ENCODE measurements around the gene CAV2.
"Not testable (repeated sequence)": the region's sequence is repeated elsewhere in the genome, so short reads cannot be mapped to it uniquely, and the experiment has no call there.

CAV2 gene, protein sequence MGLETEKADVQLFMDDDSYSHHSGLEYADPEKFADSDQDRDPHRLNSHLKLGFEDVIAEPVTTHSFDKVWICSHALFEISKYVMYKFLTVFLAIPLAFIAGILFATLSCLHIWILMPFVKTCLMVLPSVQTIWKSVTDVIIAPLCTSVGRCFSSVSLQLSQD

GRCh38 chr7:116499168-116500077 lies at the start of gene CAV2:
TSS of gene CAV2 (plus strand) at chr7:116499738. CDS start at chr7:116499782, 44 bp downstream.
- DNase-seq (ENCODE audit: low read depth in 1 of 2, low spot score in 1 of 2) = no peak

DNA sequence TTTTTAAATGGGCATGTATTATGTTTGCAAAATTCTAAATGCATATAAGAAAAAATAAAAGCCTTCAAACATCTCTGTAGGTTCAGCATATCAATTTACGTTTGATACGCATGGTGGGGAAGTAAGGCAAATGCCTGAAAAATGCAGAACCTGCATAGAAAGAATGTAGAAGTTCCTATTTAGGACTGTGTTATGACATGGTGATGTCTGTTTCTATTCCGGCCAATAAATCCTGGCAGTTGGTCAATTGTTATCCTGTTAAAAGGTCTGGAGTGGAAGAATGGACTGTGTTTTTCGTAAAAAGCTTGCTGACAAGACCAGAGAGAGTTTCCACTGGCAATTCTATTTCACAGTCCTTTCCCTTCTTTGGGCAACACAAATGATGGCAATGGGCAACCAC lies 49.6 kb upstream of the CAV2 start:
- no peak for DNase-seq (ENCODE audit: low read depth in 1 of 2, low spot score in 1 of 2)

- no peak for DNase-seq (ENCODE audit: low read depth in 1 of 2, low spot score in 1 of 2)
Measured at GRCh38 chr7:116451957-116452729, 47.4 kb upstream of the CAV2 start.

GRCh38 chr7:116454377-116454776 lies 45.2 kb upstream of the CAV2 start:
- no peak for DNase-seq (ENCODE audit: low read depth in 1 of 2, low spot score in 1 of 2)

DNA sequence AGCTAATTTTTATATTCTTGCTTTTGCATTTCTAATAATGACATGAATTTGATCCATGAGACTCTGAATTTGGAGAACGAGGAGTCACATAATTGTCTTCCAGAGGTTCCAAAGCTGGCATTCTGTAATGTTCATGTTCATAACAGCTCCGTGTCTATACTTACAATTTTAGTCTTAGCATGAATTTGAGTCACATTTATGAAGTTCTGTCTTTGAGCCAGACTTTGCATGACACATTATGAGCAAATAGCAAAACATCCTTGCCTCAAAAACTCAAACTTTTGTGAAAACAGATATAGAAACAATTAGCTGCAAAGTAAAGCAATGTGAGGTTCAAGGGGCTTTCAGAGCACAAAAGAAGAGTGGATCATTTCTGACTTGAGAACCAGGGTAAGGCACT lies 44.5 kb upstream of the CAV2 start:
- DNase-seq (ENCODE audit: low read depth in 1 of 2, low spot score in 1 of 2) = no peak

GRCh38 chr7:116455499-116455898 lies 44.0 kb upstream of the CAV2 start:
- DNase-seq (ENCODE audit: low read depth in 1 of 2, low spot score in 1 of 2) = no peak

- DNase-seq (ENCODE audit: low read depth in 1 of 2, low spot score in 1 of 2) = no peak
Measured at GRCh38 chr7:116461500-116461899, 38.0 kb upstream of the CAV2 start.

- no peak for DNase-seq (ENCODE audit: low read depth in 1 of 2, low spot score in 1 of 2)
Measured at GRCh38 chr7:116463956-116464355, 35.6 kb upstream of the CAV2 start.

GRCh38 chr7:116464375-116464774 lies 35.2 kb upstream of the CAV2 start:
- no peak for DNase-seq (ENCODE audit: low read depth in 1 of 2, low spot score in 1 of 2)

DNA sequence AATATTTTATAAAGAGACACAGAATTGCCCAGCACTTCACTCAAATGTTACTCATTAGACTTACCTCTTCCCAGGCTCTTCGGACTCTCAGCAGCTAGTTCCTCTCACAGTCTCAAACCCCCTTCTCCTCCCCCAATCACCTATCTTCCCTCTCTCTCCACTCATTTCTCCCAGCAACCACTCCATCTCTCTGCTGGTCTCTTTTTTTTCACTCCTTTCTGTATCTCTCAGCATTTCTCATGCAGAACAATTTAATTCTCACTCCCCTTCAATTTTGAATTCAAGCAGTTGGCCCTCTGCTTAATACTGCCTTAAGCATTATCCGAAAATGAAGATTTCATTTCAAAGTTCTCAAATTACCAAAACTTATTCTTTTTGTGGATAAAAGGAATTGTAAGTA lies 34.4 kb upstream of the CAV2 start:
- no peak for DNase-seq (ENCODE audit: low read depth in 1 of 2, low spot score in 1 of 2)

GRCh38 chr7:116468534-116468933 lies 31.0 kb upstream of the CAV2 start:
- no peak for DNase-seq (ENCODE audit: low read depth in 1 of 2, low spot score in 1 of 2)

DNA sequence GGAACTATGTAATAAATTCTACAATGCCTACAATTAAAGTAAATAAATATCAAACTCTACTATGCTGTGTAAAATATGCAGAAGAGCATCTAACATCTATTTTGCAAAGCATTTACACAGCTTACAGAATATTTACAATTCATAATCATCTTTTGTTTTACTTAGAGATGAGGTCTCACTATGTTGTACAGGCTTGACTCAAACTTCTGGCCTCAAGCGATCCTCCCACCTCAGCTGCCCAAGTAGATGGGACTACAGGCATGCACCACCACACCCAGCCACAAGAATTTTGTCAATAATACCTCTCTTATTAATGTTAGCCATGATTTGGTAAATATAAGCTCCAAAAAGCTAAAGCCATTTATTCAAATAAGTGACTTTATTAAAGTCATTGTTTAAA lies 21.9 kb upstream of the CAV2 start:
- no peak for DNase-seq (ENCODE audit: low read depth in 1 of 2, low spot score in 1 of 2)

- DNase-seq (ENCODE audit: low read depth in 1 of 2, low spot score in 1 of 2) = no peak
Measured at GRCh38 chr7:116478834-116479233, 20.7 kb upstream of the CAV2 start.

DNA sequence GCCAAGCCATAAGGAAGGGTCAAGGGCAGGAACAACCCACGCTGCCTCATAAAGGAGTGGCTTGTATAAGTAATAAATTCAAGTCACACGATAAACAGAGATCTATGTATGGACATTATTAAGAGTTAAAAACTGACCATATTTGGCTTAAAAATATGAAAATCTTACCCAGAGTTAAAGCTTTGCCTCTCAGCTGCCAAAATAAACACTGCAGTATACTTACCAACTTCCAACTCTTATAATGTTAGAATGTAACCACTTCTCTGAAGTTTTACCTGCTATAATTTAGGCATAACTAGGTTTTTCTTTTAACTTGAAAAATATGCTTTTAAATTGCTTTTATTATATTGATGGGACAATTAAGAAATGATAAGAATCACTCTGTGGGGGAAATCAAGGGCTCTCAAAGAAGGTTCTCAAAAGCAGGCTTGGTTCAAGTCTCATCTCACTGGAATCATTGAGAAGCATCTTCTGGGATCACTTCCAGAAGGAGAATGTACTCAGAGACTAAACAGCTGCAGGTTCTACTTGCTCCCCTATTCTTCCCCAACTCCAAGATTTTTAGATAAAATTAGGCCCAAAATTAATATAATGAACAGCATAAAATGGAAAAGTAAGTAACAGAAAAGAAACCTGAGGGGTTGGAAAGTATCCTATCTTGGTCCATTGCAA lies 16.1 kb upstream of the CAV2 start:
- DNase-seq (ENCODE audit: low read depth in 1 of 2, low spot score in 1 of 2) = no peak

GRCh38 chr7:116484389-116484788 lies 15.1 kb upstream of the CAV2 start:
- not testable (repeated sequence) for DNase-seq (ENCODE audit: low read depth in 1 of 2, low spot score in 1 of 2)

GRCh38 chr7:116487907-116488521 lies 11.5 kb upstream of the CAV2 start:
- no peak for DNase-seq (ENCODE audit: low read depth in 1 of 2, low spot score in 1 of 2)

GRCh38 chr7:116490351-116490750 lies 9.2 kb upstream of the CAV2 start:
- DNase-seq (ENCODE audit: low read depth in 1 of 2, low spot score in 1 of 2) = no peak

GRCh38 chr7:116491887-116492653 lies 7.5 kb upstream of the CAV2 start:
- DNase-seq (ENCODE audit: low read depth in 1 of 2, low spot score in 1 of 2) = no peak

GRCh38 chr7:116492654-116493109 lies 6.9 kb upstream of the CAV2 start:
- DNase-seq (ENCODE audit: low read depth in 1 of 2, low spot score in 1 of 2) = no peak

- no peak for DNase-seq (ENCODE audit: low read depth in 1 of 2, low spot score in 1 of 2)
Measured at GRCh38 chr7:116493449-116493848, 6.1 kb upstream of the CAV2 start.

Measured in activated T-helper 1 cell treated with anti-CD3 and anti-CD28 coated beads, Interleukin-2, amount 50 U/mL, for 16 hours (primary cell).